HS-27A (cell line): ENCODE measurements around the gene AIPL1.

ENCODE experiments used
- DNase-seq: peaks from one replicate; pipeline ENCODE4 v3.0.0-alpha.2; 2012; ENCODE audit warnings: low read depth, missing footprints

AIPL1 gene

GRCh38 chr17:6448473-6448872, 13.6 kb upstream of the AIPL1 start:
- no peak for DNase-seq

GRCh38 chr17:6446516-6447100, 11.7 kb upstream of the AIPL1 start:
- DNase-seq = no peak

- no peak for DNase-seq
These were observed 9.8 kb upstream of the AIPL1 start for GRCh38 chr17:6444571-6445335.

GRCh38 chr17:6443692-6444570, 9.0 kb upstream of the AIPL1 start, which contains the start of gene PIMREG:
Gene PIMREG, plus strand, starts transcription at chr17:6444455. Its CDS starts 656 bp downstream, at chr17:6445111.
- peak; percentile 66 for DNase-seq

GRCh38 chr17:6442775-6443174, 7.9 kb upstream of the AIPL1 start:
- no peak for DNase-seq

GRCh38 chr17:6439951-6440350, 5.0 kb upstream of the AIPL1 start:
- no peak for DNase-seq

- no peak for DNase-seq
These were observed 3.0 kb upstream of the AIPL1 start for GRCh38 chr17:6437956-6438355.

- no peak for DNase-seq
These were observed 2.5 kb upstream of the AIPL1 start for GRCh38 chr17:6437466-6437865.

- no peak for DNase-seq
These were observed 1.0 kb upstream of the AIPL1 start for GRCh38 chr17:6435968-6436367.

GRCh38 chr17:6430769-6431168, 4.2 kb downstream of the AIPL1 start:
- DNase-seq = no peak

GRCh38 chr17:6429266-6429665, 5.7 kb downstream of the AIPL1 start:
- DNase-seq = no peak

GRCh38 chr17:6428207-6428965, 6.5 kb downstream of the AIPL1 start:
- DNase-seq = no peak

GRCh38 chr17:6427279-6427781, 7.6 kb downstream of the AIPL1 start:
- DNase-seq = no peak

GRCh38 chr17:6426356-6427101, 8.4 kb downstream of the AIPL1 start:
- no peak for DNase-seq

- no peak for DNase-seq
These were observed 9.5 kb downstream of the AIPL1 start for GRCh38 chr17:6425407-6425806.

- no peak for DNase-seq
These were observed 11.0 kb downstream of the AIPL1 start for GRCh38 chr17:6423931-6424330.

GRCh38 chr17:6422654-6423241, 12.2 kb downstream of the AIPL1 start:
- DNase-seq = no peak

GRCh38 chr17:6421700-6422604, 13.0 kb downstream of the AIPL1 start:
- no peak for DNase-seq

GRCh38 chr17:6420173-6420641, 14.7 kb downstream of the AIPL1 start:
- DNase-seq = no peak
